Gastroesophageal sphincter (tissue), 3 donors: Measurements from ENCODE around the gene CES3.

ENCODE experiments used
- EP300 ChIP-seq: sonication (generic); formaldehyde crosslinking; IDR thresholded peaks from one replicate; pipeline ENCODE4 v1.6.1; 2017; ENCODE audit warnings: antibody characterized with exemption, mild to moderate bottlenecking
- POLR2A ChIP-seq, 2 donors: fragments of 450-650 bp; IDR thresholded peaks; one replicate each; pipeline ENCODE4 v1.6.1; 2017; ENCODE audit warnings: antibody characterized with exemption in 2 of 2, mild to moderate bottlenecking in 2 of 2, moderate library complexity in 1 of 2
- TF ChIP-seq, protein P1 (sequence below), 4 experiments: fragments of 200-600 bp in 2 of 4; fragments of 450-650 bp in 2 of 4; sonication (generic) in 1 of 4; IDR thresholded peaks; one replicate each; pipeline ENCODE4 v1.5.1; 2017 to 2019; ENCODE audit warnings: antibody characterized with exemption in 4 of 4, mild to moderate bottlenecking in 2 of 4, moderate library complexity in 2 of 4

DNA sequence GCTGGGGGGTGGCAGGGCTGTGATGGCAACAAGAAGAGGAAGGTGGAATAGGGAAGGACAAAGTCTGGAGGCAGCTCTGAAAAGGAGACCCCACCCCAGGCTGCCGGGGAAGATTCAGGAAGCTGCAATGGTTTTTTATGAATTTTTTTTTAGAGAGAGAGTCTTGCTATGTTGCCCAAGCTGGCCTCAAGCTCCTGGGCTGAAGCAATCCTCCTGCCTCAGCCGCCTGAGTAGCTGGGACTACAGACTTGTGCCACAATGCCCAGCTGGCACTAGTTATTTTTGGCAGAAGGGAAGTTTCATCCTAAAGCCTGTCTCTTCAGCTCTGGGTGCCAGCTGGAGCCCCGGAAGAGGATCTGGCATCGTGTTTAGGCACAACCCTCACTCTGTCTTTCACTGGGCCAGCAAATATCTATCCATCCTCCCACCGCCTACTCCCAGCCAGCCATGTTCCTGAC lies 1.3 kb upstream of the CES3 start:
- TF ChIP-seq, protein P1, sequence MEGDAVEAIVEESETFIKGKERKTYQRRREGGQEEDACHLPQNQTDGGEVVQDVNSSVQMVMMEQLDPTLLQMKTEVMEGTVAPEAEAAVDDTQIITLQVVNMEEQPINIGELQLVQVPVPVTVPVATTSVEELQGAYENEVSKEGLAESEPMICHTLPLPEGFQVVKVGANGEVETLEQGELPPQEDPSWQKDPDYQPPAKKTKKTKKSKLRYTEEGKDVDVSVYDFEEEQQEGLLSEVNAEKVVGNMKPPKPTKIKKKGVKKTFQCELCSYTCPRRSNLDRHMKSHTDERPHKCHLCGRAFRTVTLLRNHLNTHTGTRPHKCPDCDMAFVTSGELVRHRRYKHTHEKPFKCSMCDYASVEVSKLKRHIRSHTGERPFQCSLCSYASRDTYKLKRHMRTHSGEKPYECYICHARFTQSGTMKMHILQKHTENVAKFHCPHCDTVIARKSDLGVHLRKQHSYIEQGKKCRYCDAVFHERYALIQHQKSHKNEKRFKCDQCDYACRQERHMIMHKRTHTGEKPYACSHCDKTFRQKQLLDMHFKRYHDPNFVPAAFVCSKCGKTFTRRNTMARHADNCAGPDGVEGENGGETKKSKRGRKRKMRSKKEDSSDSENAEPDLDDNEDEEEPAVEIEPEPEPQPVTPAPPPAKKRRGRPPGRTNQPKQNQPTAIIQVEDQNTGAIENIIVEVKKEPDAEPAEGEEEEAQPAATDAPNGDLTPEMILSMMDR (IDR thresholded peaks at IDR 0.05): no peak
- TF ChIP-seq POLR2A (IDR thresholded peaks at IDR 0.05): no peak
- no peak for TF ChIP-seq EP300
